ENCODE data around the gene LAMC1. TPM values are rescaled to one million over a fixed set of nuclear protein-coding genes. Genes with fewer than 3 reads are reported as not detected.

LAMC1 gene
- total and polyA plus RNA-seq, 2 donors (not counting 1 experiment from before 2014, with no cell fraction given), result 11.5 to 34.0 TPM

GRCh38 chr1:183103577-183103976, 80.4 kb downstream of the LAMC1 start:
- TF ChIP-seq, protein P1, sequence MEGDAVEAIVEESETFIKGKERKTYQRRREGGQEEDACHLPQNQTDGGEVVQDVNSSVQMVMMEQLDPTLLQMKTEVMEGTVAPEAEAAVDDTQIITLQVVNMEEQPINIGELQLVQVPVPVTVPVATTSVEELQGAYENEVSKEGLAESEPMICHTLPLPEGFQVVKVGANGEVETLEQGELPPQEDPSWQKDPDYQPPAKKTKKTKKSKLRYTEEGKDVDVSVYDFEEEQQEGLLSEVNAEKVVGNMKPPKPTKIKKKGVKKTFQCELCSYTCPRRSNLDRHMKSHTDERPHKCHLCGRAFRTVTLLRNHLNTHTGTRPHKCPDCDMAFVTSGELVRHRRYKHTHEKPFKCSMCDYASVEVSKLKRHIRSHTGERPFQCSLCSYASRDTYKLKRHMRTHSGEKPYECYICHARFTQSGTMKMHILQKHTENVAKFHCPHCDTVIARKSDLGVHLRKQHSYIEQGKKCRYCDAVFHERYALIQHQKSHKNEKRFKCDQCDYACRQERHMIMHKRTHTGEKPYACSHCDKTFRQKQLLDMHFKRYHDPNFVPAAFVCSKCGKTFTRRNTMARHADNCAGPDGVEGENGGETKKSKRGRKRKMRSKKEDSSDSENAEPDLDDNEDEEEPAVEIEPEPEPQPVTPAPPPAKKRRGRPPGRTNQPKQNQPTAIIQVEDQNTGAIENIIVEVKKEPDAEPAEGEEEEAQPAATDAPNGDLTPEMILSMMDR (IDR thresholded peaks at IDR 0.05), result no peak
- TF ChIP-seq EZH2 (IDR thresholded peaks at IDR 0.05; ENCODE audit: borderline replicate concordance, insufficient read depth, low read depth, low read length, poor library complexity, severe bottlenecking), result no peak
- no peaks in the 10 kb centered on the region for H3K27me3 Mint-ChIP-seq
- H3K9ac ChIP-seq (ENCODE audit: low read length), result no peak overlapping the region
- ATAC-seq (ENCODE audit: low read depth), result no peak
- H3K4me2 ChIP-seq (replicated peaks; ENCODE audit: low read depth, low read length, poor library complexity, severe bottlenecking), result no peak overlapping the region
- H3K4me1 ChIP-seq (ENCODE audit: control insufficient read depth in 2 of 2, insufficient read depth in 2 of 2, low read length in 2 of 2), result peaks cover 11 to 13% of the 10 kb centered on the region in 2 donors
- peaks cover 16% of the 10 kb centered on the region for H3K79me2 ChIP-seq (ENCODE audit: control insufficient read depth, insufficient read depth, low read length)
- peaks cover 36% of the 10 kb centered on the region for H4K20me1 ChIP-seq (ENCODE audit: control insufficient read depth, insufficient read depth, low read length, poor library complexity, severe bottlenecking)
- no peak overlapping the region for H3K4me3 ChIP-seq (ENCODE audit: control extremely low read depth in 1 of 5, extremely low read depth in 1 of 5, insufficient read depth in 1 of 5, low read depth in 2 of 5, low read length in 4 of 5)
- H3K4me3 Mint-ChIP-seq, result no peak overlapping the region
- ChIA-PET CTCF (no interaction called here), POLR2A (no interaction called here)
- no peak for DNase-seq
- no peak overlapping the region for H3K27ac ChIP-seq (ENCODE audit: low read length in 2 of 2)
- peaks cover 22% of the 10 kb centered on the region for H3K4me1 Mint-ChIP-seq
- peaks cover 7 to 28% of the 10 kb centered on the region in 2 experiments for H3K36me3 ChIP-seq (replicated peaks in 1 of 2; ENCODE audit: control extremely low read depth in 1 of 2, control insufficient read depth in 1 of 2, extremely low read depth in 1 of 2, insufficient read depth in 2 of 2, low read length in 1 of 2)
- no peaks in the 10 kb centered on the region for H3K9me3 Mint-ChIP-seq (ENCODE audit: insufficient read depth)
- WGBS (ENCODE audit: insufficient coverage), result 94% methylated on average over 3 of the region's 4 CpGs
- H3K27ac Mint-ChIP-seq, result no peak overlapping the region
- intact Hi-C loops (cut with micrococcal nuclease), result loop anchor here (10.0 kb wide), 1 partner anchor 139 kb away; no protein-coding TSS in a partner anchor
- no peak overlapping the region for H2AFZ ChIP-seq (ENCODE audit: insufficient read depth, low read depth, low read length, poor library complexity, severe bottlenecking)
- H3K27me3 ChIP-seq (replicated peaks in 1 of 4; ENCODE audit: control extremely low read depth in 1 of 4, control insufficient read depth in 3 of 4, insufficient read depth in 4 of 4, low read length in 3 of 4), result no peaks in the 10 kb centered on the region
- H3K9me3 ChIP-seq (ENCODE audit: control extremely low read depth in 1 of 3, control insufficient read depth in 2 of 3, insufficient read depth in 1 of 3, low read length in 2 of 3), result no peaks in the 10 kb centered on the region

DNA sequence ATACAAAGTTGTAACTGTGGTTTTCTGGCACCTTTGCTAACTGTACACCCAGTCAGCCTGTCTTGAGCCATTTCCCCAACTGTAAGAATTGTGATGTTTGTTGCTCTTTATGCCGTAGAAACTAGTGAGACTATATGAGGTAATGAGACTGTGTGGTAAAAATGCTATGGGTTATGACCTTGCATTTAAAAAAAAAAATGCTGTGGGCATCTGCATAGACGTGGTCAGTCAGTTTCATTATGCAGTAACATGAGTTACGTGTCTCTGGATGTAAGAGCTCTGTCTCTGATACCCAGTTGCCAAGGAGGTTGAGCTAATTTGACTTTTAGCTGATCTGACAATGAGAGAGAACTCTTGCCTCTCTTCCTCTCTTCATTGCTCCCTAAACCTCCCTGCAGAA, 82.2 kb downstream of the LAMC1 start:
- no peaks in the 10 kb centered on the region for H3K27me3 Mint-ChIP-seq
- H3K4me1 Mint-ChIP-seq, result peaks cover 22% of the 10 kb centered on the region
- ChIA-PET CTCF (no interaction called here), POLR2A (no interaction called here)
- no peak overlapping the region for H3K27ac ChIP-seq (ENCODE audit: low read length in 2 of 2)
- no peak overlapping the region for H3K4me3 Mint-ChIP-seq
- H4K20me1 ChIP-seq (ENCODE audit: control insufficient read depth, insufficient read depth, low read length, poor library complexity, severe bottlenecking), result peaks cover 36% of the 10 kb centered on the region
- H3K4me1 ChIP-seq (ENCODE audit: control insufficient read depth in 2 of 2, insufficient read depth in 2 of 2, low read length in 2 of 2), result peaks cover 11 to 13% of the 10 kb centered on the region in 2 donors
- no peaks in the 10 kb centered on the region for H3K9me3 ChIP-seq (ENCODE audit: control extremely low read depth in 1 of 3, control insufficient read depth in 2 of 3, insufficient read depth in 1 of 3, low read length in 2 of 3)
- peaks cover 10 to 28% of the 10 kb centered on the region in 2 experiments for H3K36me3 ChIP-seq (replicated peaks in 1 of 2; ENCODE audit: control extremely low read depth in 1 of 2, control insufficient read depth in 1 of 2, extremely low read depth in 1 of 2, insufficient read depth in 2 of 2, low read length in 1 of 2)
- 85% methylated on average over 3 of the region's 3 CpGs for WGBS (ENCODE audit: insufficient coverage)
- H3K9ac ChIP-seq (ENCODE audit: low read length), result no peak overlapping the region
- H3K4me2 ChIP-seq (replicated peaks; ENCODE audit: low read depth, low read length, poor library complexity, severe bottlenecking), result no peak overlapping the region
- H3K79me2 ChIP-seq (ENCODE audit: control insufficient read depth, insufficient read depth, low read length), result peaks cover 16% of the 10 kb centered on the region
- intact Hi-C loops (cut with micrococcal nuclease), result loop anchor here (10.0 kb wide), 1 partner anchor 141 kb away; no protein-coding TSS in a partner anchor
- ATAC-seq (ENCODE audit: low read depth) (no peak), DNase-seq (no peak)
- no peaks in the 10 kb centered on the region for H3K27me3 ChIP-seq (replicated peaks in 1 of 4; ENCODE audit: control extremely low read depth in 1 of 4, control insufficient read depth in 3 of 4, insufficient read depth in 4 of 4, low read length in 3 of 4)
- no peak overlapping the region for H3K4me3 ChIP-seq (ENCODE audit: control extremely low read depth in 1 of 5, extremely low read depth in 1 of 5, insufficient read depth in 1 of 5, low read depth in 2 of 5, low read length in 4 of 5)
- no peak overlapping the region for H3K27ac Mint-ChIP-seq
- no peaks in the 10 kb centered on the region for H3K9me3 Mint-ChIP-seq (ENCODE audit: insufficient read depth)
- TF ChIP-seq, protein P1 (IDR thresholded peaks at IDR 0.05), result no peak
- TF ChIP-seq EZH2 (IDR thresholded peaks at IDR 0.05; ENCODE audit: borderline replicate concordance, insufficient read depth, low read depth, low read length, poor library complexity, severe bottlenecking), result no peak
- H2AFZ ChIP-seq (ENCODE audit: insufficient read depth, low read depth, low read length, poor library complexity, severe bottlenecking), result no peak overlapping the region

Measured in B cell (primary cell).